Ecto neural progenitor cell (in vitro differentiated cells): ENCODE results near the gene ZNF212.
"Not testable (repeated sequence)": the region's sequence is repeated elsewhere in the genome, so short reads cannot be mapped to it uniquely, and the experiment has no call there.

Experiments
- DNase-seq: peaks from one replicate; pipeline ENCODE4 v3.0.0-alpha.2; 2018; ENCODE audit warnings: low spot score

ZNF212 gene

DNA sequence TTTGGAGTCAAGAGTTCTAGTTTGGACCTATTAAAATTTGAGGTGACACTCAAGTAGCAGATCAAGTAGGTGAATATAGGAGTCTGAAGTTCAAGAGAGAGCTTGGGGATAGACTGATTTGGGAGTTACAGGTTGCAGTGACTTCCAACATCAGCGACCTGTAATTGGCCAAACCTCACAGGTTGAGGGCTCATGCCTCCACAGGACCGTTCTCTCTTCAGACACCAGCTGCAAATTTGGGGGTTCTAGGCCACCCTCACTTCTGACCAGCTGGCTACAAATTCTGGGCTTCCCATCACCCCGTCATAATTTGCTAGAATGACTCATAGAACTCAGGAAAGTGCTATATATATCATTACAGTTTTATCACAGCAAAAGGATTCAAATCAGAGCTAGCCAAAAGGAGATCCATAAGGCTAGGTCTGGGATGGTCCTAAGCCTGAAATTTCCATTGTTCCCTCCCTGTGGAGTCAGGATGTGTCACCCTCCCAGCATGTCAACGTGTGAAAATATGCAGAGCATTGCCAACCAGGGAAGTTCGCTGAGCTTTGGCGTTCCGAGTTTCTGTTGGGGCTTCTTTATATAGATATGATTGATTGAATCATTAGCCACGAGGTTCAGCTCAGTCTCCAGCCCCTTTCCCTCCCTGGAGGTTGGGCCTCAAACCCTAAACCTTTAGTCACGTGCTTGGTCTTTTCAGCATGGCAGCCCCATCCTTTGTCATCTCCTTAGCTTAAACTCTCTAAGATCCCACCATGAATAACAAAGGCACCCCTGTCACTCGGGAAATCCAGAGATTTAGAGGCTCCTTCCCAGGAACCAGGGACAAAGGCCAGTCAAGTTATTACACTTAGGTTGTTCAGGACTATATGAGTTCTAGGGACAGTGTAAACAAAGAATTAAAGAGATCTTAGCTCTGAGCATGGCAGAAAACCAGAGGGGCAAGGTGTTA lies 20.7 kb upstream of the ZNF212 start:
- no peak for DNase-seq

- DNase-seq: no peak
Observed at GRCh38 chr7:149220534-149220933, 18.9 kb upstream of the ZNF212 start.

- no peak for DNase-seq
Observed at GRCh38 chr7:149223176-149223575, 16.3 kb upstream of the ZNF212 start.

- no peak for DNase-seq
Observed at GRCh38 chr7:149223761-149224160, 15.7 kb upstream of the ZNF212 start.

DNA sequence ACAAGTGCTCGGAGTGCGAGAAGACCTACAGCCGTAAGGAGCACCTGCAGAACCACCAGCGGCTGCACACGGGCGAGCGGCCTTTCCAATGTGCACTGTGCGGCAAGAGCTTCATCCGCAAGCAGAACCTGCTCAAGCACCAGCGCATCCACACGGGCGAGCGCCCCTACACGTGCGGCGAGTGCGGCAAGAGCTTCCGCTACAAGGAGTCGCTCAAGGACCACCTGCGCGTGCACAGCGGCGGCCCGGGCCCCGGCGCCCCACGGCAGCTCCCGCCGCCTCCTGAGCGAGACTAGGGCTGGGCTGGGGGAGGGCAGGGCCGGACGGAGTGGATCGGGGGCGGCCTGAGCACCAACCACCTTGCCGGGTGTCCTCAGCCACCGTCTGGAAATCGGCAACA lies 15.1 kb upstream of the ZNF212 start:
- no peak for DNase-seq

DNA sequence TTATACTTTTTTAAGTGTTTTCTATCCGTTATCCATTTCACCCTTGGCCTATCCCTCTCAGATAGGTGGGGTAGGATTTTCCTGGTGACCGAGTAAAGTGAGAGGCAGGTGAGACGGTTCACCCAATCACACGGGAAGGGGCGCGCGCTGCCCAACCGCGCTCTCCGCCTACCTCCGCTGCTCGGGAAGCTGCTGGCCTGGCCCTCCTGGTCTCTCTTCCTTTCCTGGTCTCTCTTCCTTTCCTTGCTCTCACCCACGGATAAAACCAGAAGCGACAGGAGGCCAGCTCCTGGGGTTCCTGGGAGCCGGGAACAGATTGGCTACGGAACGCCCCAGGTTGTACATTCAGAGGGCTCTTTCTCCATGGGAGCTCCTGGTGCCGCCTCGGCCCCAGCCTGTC lies 14.3 kb upstream of the ZNF212 start:
- DNase-seq: no peak

DNA sequence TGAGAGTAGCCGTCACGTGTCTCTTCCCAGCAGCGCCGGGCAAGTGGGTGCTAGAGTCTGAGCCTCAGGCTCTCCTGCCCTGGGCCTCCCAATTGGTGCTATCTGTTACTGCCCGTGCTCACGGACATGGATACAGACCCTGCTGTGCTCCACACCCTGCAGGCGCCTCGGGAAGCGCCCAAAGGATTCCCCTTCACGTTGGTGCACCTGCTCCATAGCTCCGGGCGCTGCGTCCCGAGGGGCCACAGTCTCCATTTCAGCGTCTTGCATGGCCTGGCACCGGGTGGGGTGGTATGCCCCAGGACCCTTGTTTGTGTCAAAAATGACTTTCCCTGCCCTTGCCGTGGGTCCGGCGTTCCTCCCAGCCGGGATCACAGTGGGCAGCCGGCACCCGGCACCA lies 13.8 kb upstream of the ZNF212 start:
- no peak for DNase-seq

DNA sequence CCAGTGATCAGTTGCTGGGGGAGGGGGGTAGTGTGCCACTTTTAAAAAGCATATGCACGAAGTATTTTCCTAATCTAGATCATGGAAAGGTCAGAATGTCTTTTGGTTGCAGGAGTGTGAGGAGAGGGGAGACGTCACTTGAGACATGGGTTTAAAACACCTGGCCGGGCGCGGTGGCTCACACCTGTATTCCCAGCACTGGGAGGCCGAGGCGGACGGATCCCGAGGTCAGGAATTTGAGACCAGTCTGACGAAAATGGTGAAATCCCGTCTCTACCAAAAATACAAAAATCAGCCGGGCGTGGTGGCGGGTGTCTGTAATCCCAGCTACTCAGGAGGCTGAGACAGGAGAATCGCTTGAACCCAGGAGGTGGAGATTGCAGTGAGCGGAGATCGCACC lies 13.1 kb upstream of the ZNF212 start:
- DNase-seq: not testable (repeated sequence)

DNA sequence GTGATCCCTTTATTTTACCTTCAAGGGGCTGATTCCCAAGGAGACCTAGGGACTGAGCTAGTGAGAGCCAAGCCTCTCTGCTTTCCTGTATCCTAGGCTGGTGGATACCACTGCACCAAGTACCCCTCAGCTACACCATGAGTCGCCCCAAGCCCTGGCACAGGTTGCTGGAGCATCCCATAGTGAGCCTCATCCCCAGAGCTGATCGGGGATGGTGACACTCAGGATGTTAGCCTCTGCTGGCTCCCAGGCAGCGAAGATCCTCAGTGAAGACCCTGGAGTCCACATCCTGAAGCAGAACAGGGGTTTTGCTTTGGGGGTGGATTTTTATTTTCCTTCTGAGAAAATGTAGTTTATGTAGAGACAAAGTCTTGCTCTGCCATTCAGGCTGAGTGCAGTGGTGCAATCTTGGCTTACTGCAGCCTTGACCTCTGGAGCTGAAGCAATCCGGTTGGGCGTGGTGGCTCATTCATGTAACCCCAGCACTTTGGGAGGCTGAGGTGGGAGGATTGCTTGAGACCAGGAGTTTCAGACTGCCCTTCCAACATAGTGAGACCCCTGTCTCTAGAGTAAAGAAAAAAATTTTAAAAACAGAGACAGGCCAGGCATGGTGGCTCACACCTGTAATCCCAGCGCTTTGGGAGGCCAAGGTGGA lies 12.5 kb upstream of the ZNF212 start:
- DNase-seq: no peak

- no peak for DNase-seq
Observed at GRCh38 chr7:149228831-149229471, 10.5 kb upstream of the ZNF212 start.

DNA sequence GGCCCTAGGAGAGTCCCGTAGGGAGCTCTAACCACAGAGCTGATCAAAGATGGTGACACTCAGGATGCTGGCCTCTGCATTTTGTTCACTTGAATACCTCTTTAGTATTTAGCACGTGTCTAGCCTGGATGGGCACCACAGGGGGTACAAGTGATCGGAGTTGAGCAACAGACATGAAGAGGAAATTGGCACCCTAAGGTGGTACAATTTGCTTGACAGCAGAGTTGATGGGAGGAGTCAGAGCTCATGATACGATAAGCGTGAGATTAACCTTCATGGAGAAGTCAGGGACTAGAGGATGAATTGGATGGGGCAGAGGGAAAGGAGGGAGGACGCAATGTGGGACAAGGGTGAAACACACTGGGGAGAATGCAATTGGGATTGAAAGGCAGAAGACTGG lies 9.9 kb upstream of the ZNF212 start:
- DNase-seq: no peak

- no peak for DNase-seq
Observed at GRCh38 chr7:149232362-149232761, 7.1 kb upstream of the ZNF212 start.

DNA sequence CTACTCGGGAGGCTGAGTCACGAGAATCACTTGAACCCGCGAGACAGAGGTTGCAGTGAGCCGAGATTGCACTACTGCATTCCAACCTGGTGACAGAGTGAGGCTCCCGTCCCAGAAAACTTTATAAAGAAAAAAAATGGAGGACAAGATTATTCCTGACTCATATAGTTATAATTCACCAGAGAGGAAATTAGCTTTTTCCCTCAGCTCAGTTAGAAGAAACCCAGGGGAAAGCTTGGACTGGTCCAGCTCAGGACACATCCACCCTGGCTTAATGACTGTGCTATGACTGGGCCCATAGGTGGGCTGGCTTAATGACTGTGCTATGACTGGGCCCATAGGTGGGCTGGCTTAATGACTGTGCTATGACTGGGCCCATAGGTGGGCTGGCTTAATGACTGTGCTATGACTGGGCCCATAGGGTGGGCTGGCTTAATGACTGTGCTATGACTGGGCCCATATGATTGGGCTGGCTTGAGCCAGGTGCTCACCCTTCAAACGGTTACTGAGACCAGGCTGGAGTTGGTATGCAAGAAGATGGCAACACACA lies 5.7 kb upstream of the ZNF212 start:
- DNase-seq: not testable (repeated sequence)

GRCh38 chr7:149237502-149237901 lies 1.9 kb upstream of the ZNF212 start:
- DNase-seq: no peak

GRCh38 chr7:149238051-149238450 lies 1.4 kb upstream of the ZNF212 start:
- DNase-seq: no peak

DNA sequence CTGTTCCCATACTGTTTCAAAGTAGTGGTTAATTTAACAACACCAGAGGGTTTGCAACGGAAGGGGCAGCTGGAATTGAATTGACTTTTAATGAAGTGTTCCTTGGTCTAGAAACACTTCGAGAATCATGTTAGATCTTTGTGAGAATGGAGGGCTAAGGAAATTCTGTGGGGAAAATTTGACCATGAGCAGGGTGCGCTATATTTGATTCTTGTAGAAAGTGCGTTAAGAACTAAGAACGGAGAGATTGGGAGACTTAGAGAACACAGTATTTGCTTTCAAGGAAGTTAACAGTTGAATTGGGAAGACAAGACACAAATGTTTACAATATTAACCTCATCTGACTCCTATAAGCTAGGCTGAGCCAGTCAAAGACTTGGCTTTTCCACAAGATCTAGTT lies 1.2 kb downstream of the ZNF212 start:
- DNase-seq: no peak

DNA sequence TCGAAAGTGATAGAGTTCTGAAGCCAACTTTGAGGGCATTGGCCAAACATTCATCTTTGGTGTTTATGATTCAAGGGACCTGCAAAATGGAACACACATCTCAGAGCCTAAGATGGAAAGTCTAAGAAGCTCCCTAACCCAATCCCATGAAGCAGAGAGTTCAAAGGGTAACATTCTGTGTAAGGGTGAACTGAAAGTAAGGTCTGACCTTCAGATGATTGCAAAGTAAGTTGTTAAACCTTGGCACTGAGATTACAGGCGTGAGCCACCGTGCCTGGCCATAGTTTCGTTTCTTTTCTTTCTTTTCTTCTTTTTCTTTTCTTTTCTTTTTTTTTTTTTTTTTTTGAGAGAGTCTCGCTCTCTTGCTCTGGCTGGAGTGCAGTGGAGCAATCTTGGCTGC lies 2.2 kb downstream of the ZNF212 start:
- no peak for DNase-seq

DNA sequence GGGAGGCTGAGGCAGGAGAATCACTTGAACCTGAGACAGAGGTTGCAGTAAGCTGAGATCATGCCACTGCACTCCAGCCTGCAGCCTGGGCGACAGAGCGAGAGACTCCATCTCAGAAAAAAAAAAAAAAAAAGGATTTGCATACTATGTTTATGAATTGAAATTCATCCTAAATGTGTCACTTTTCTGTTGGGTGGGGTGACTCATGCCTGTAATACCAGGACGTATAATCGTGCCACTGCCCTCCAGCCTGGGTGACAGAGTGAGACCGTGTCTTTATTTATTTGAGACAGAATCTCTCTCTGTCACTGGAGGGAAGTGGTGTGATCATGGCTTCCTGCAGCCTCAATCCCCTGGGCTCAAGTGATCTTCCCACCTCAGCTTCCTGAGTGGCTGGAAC lies 5.8 kb downstream of the ZNF212 start:
- DNase-seq: no peak

DNA sequence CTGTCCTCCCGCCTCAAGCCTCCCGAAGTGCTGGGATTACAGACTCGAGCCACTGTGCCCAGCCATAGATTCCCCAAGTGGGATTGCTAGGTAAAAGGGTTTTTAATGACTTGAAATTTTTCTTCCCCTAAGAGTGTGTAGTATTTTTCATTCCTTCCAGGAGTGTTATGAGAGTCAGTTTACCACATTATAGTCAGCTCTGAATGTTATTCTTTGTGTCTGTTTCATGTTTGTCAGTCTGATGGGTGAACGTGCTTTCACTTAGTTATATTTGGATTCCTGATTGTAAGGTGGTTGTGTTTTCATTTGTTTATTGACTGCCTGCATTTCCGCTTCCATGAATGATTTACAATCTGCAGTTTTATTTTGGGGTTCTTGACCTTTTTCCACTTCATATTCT lies 6.3 kb downstream of the ZNF212 start:
- no peak for DNase-seq

- DNase-seq: no peak
Observed at GRCh38 chr7:149248777-149249176, 9.3 kb downstream of the ZNF212 start.

DNA sequence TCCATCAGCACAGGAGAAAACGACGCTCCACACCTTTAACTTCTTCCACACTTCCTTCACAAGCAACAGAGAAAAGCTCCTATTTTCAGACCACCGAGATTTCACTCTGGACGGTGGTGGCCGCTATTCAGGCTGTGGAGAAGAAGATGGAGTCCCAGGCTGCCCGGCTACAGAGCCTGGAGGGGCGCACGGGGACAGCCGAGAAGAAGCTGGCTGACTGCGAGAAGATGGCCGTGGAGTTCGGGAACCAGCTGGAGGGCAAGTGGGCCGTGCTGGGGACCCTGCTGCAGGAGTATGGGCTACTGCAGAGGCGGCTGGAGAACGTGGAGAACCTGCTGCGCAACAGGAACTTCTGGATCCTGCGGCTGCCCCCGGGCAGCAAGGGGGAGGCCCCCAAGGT lies 10.7 kb downstream of the ZNF212 start:
- DNase-seq: not testable (repeated sequence)

- DNase-seq: not testable (repeated sequence)
Observed at GRCh38 chr7:149251518-149251917, 12.1 kb downstream of the ZNF212 start.

DNA sequence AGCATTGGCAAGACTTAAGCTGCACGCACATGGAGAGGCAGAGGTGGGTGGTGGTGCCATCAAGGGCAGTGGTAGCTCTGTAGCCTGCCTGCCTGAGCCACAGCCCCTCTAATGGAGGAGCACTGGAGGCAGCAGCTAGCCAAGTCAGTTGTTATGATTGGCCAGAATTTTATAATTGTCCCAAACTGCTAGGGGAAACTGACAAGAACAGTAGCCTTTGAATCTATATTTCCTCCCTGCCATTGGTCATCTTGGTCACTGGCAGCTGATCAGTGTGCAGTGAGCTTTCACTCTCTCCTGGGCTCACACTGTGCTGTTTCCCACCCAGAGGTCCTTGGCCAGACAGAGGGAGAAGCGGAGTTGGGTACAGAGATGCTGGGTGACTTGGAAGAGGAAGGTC lies 12.9 kb downstream of the ZNF212 start:
- DNase-seq: no peak
